Measurements from ENCODE around the gene CD200R1. TPM values are rescaled to one million over a fixed set of nuclear protein-coding genes. Genes with fewer than 3 reads are reported as not detected.

CD200R1 gene
- total and polyA plus RNA-seq, 2 experiments from 2014 or later: 0.18 to 0.28 TPM

GRCh38 chr3:112984485-112984884 lies 9.6 kb upstream of the CD200R1 start:
- no peak overlapping the region for H3K4me3 ChIP-seq
- no peaks in the 10 kb centered on the region for H3F3A ChIP-seq (replicated peaks; ENCODE audit: low read depth)
- H3K4me1 ChIP-seq (ENCODE audit: insufficient read depth): no peaks in the 10 kb centered on the region; the same call in 1 of the 2 replicates
- Mint-ChIP-seq H3K4me3 (no peak overlapping the region), H3K9me3 (no peaks in the 10 kb centered on the region), H3K27me3 (ENCODE audit: insufficient read depth, low read depth, poor library complexity) (no peaks in the 10 kb centered on the region), H3K36me3 (ENCODE audit: low read depth) (no peaks in the 10 kb centered on the region), H3K4me1 (no peaks in the 10 kb centered on the region; the same call in 2 of the 3 replicates), H3K27ac (no peak overlapping the region)
- H3K27ac ChIP-seq (ENCODE audit: low read depth): no peak overlapping the region
- H3K9me2 ChIP-seq (ENCODE audit: insufficient read depth): no peaks in the 10 kb centered on the region
- TF ChIP-seq, protein P1, sequence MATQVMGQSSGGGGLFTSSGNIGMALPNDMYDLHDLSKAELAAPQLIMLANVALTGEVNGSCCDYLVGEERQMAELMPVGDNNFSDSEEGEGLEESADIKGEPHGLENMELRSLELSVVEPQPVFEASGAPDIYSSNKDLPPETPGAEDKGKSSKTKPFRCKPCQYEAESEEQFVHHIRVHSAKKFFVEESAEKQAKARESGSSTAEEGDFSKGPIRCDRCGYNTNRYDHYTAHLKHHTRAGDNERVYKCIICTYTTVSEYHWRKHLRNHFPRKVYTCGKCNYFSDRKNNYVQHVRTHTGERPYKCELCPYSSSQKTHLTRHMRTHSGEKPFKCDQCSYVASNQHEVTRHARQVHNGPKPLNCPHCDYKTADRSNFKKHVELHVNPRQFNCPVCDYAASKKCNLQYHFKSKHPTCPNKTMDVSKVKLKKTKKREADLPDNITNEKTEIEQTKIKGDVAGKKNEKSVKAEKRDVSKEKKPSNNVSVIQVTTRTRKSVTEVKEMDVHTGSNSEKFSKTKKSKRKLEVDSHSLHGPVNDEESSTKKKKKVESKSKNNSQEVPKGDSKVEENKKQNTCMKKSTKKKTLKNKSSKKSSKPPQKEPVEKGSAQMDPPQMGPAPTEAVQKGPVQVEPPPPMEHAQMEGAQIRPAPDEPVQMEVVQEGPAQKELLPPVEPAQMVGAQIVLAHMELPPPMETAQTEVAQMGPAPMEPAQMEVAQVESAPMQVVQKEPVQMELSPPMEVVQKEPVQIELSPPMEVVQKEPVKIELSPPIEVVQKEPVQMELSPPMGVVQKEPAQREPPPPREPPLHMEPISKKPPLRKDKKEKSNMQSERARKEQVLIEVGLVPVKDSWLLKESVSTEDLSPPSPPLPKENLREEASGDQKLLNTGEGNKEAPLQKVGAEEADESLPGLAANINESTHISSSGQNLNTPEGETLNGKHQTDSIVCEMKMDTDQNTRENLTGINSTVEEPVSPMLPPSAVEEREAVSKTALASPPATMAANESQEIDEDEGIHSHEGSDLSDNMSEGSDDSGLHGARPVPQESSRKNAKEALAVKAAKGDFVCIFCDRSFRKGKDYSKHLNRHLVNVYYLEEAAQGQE (IDR thresholded peaks at IDR 0.05; ENCODE audit: unreplicated experiment): no peak
- TF ChIP-seq ZNF462 (CRISPR knock-in tag; IDR thresholded peaks at IDR 0.05): no peak
- TF ChIP-seq, protein P2, sequence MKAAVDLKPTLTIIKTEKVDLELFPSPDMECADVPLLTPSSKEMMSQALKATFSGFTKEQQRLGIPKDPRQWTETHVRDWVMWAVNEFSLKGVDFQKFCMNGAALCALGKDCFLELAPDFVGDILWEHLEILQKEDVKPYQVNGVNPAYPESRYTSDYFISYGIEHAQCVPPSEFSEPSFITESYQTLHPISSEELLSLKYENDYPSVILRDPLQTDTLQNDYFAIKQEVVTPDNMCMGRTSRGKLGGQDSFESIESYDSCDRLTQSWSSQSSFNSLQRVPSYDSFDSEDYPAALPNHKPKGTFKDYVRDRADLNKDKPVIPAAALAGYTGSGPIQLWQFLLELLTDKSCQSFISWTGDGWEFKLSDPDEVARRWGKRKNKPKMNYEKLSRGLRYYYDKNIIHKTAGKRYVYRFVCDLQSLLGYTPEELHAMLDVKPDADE (IDR thresholded peaks at IDR 0.05): no peak
- no peak for TF ChIP-seq EZH2 (IDR thresholded peaks at IDR 0.05; ENCODE audit: low read depth, unreplicated experiment)
- no peak for TF ChIP-seq STAT1 (IDR thresholded peaks at IDR 0.05; ENCODE audit: unreplicated experiment)
- TF ChIP-seq CTCF (conservative IDR thresholded peaks at IDR 0.05; ENCODE audit: low read depth in 2 of 2): no peak
- TF ChIP-seq POLR2AphosphoS5 (IDR thresholded peaks at IDR 0.05; ENCODE audit: low read depth): no peak
- no peak for TF ChIP-seq ZNF114 (CRISPR knock-in tag; IDR thresholded peaks at IDR 0.05)
- no peak for TF ChIP-seq CREB1 (CRISPR knock-in tag; IDR thresholded peaks at IDR 0.05; ENCODE audit: low read depth)
- TF ChIP-seq ZNF331 (CRISPR knock-in tag; IDR thresholded peaks at IDR 0.05; ENCODE audit: low read depth): no peak
- no peak for TF ChIP-seq NANOG (IDR thresholded peaks at IDR 0.05; ENCODE audit: borderline replicate concordance)
- TF ChIP-seq EZH2phosphoT487 (IDR thresholded peaks at IDR 0.05; ENCODE audit: unreplicated experiment): no peak
- TF ChIP-seq JUNB (IDR thresholded peaks at IDR 0.05; ENCODE audit: unreplicated experiment): no peak
- ATAC-seq (no peak), DNase-seq (ENCODE audit: low spot score) (no peak)
- no peaks in the 10 kb centered on the region for H3K79me2 ChIP-seq (replicated peaks; ENCODE audit: insufficient read depth)
- H3K4me2 ChIP-seq: no peak overlapping the region
- H4K20me1 ChIP-seq (replicated peaks; ENCODE audit: insufficient read depth): no peaks in the 10 kb centered on the region
- no peak overlapping the region for H2AFZ ChIP-seq
- H3K36me3 ChIP-seq (ENCODE audit: insufficient read depth): no peaks in the 10 kb centered on the region
- H3K27me3 ChIP-seq (ENCODE audit: insufficient read depth): no peaks in the 10 kb centered on the region

Measured in GM23338 (cell line).